ELF-1 (cell line): ENCODE measurements around the gene CYP27C1.
A peak's percentile ranks its signal among the peaks of the same experiment; 100 is the strongest.
"Not testable (repeated sequence)": the region's sequence is repeated elsewhere in the genome, so short reads cannot be mapped to it uniquely, and the experiment has no call there.

Experiments used
- DNase-seq: peaks from one replicate; pipeline ENCODE4 v3.0.0-alpha.2; 2016; ENCODE audit warnings: low read depth, low spot score

The CYP27C1 gene

DNA sequence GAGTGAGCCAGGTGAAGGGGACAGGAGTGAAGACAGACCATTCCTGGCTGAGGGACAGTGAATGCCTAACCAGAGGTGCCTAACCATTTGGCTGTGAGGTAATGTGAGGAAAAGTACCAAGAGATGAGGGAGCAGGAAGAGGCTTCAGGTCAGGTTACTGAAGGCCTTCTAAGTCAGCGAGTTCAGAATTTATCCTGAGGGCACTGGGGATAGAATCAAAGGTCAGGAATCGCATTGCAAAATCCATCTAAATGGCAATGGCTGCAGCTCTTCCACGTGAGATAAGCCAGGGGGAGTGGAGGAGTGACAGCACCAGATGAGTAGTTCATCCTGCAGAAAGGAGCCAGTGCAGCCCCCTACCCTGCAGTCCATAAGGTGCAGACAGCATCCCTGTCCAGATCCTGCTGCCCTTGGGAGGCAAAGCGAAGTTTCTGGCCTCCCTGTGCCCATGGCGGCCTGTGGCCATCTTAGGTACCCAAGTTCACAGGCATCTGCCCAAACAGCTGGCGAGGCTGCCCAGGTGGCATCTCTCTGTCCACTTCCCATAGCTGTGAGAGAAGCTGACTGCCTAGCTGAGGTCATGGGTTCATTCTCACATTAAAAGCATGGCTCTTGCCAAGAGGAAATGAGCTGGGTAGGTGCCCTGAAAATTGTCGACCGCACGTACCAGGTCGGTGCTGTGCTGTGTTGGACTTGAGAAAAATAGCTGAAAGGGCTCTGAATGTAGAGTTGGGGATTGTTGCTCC, 49.5 kb downstream of the CYP27C1 start:
- DNase-seq: peak; percentile 74

DNA sequence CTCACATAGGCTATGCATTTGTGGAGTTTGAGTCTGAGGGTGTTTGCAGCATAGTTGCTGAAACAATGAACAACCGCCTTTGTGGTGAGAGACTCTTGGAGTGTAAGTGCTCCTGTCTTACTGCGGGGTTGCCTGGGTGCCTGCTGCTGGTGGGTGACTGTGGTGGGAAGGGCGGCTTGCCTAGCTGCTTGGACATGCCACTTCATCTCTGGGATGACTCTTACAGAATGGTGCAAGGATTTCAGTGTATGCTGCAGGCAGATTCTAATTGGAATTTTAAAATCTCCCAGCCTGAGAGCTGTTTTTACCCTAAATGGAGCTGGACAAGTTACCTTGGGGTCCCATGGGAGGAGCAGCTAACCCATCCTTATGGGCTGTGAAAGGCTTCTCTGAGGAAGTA, 50.1 kb downstream of the CYP27C1 start:
- DNase-seq: no peak

DNA sequence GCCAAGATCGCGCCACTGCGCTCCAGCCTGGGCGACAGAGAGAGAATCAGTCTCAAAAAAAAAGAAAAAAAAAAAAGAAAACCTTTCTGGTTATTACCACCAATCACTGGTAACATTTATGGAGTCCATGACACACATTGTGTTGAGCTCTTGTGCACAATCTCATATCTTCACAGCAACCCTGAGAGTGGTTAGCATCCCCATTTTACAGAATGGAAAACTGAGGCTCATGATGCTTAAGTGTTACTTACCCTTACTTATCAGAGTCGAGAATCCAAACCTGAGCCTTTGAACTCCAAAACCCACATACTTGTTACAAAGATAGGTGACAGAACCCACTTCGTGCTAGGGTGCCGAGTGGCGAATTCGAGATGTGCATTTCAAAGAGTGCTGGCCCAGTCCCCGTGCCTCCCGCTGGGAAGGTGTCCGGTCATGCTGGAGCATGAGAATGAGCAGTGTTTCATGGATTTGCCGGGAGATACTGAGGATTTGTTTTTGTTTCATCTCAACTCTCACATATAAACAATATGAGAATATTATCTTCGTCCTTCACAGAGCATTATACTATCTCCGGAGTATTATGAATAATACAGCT, 50.9 kb downstream of the CYP27C1 start:
- no peak for DNase-seq

DNA sequence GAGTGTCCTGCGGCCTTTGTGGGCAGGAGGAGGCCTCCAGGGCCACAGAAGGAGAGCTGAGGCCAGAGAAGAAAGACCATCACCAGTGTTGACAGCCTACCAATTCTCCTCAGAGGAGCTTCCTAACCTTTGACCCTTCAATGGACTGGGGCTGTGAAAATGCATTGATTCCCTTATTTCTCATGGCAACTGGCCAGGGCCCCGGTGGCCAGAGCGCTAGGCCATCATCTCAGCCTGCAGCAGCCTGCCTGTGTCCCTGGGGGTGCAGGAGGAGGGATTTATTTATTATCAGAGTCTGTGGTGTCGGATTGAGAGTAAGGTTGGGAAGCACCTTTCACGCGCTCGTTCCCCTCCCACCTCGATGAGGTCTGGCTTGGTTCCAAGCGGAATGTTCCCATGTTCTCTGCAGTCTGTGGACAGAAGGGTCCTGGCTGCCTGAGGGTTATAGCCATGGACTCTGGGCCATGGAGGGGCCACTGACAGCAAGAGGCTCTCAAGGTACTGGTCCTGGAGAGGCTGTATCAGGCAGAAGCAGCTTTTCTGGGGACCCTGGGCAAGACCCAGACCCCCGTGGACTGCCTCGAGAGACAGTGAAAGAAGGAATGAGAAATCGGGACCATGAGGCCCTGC, 53.8 kb downstream of the CYP27C1 start:
- no peak for DNase-seq

DNA sequence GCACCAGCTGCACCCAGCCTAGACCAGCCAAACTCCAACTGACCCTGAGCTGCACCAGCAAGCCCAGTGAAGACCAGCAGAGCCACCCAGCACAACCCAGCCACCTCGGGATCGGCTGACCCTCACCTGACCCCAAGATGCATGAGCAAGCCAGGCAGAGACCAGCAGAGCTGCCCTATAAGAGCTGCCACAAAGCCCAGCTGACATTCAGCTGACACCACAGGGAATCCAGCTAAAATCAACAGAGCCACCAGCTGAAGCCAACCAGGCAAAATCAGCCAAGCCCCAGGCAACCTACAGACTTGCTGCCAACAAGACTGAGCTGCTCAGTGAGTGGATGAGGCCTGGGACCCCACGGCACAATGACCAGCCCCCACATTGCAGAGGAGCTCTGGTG, 54.6 kb downstream of the CYP27C1 start:
- DNase-seq: peak; percentile 77

DNA sequence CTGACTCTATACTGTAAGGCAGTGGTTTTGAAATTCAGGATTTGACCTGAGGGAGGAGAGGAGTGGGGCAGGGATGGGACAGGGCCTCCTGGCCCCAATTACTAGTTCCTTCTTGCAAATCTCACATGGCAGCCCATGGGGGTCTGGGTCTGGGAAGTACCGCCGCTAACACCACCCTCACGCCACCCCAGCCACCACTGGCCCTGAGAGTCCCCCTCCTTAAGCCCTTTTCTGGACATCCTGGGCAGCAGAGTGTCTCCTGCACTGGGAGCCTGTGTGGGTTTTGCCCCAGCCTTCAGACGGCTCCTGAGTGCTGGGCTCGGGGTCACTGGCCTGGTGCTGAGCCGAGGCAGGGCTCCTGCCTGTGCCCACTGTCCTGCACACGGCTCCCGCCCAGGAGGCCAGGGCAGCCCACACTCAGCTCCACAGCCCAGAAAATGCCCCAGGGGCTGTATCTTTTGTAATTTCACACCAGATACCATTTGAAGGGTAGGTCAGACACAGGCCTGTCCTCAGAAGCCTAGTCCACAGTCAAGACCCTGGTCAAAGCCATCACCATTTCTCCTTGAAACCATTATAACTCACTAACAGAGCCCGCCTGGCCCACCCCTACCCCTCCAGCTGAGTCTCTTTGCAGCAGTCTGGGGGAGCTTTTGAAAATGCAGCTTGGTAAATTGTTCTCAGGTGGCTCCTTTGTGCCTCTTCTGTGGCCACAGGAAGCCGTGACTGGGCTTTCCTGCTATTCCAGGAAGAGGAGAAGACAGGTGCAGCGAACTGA, 55.1 kb downstream of the CYP27C1 start:
- DNase-seq: no peak

DNA sequence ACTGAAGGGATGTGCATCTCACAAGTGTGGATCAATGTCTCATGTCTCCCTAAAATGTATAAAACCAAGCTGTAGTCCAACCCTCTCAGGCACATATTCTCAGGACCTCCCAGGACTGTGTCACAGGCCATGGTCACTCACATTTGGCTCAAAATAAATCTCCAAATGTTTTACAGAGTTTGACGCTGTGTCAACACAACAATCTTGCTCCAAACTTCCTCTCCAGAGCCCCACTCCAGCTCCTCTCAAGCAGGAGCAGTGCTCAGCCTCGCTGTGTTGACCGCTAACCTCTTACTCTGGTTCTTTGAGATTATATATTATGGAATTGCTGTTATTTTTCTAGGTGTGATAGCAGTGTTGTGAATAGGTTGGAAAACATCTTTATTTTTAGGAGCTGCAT, 56.2 kb downstream of the CYP27C1 start:
- DNase-seq: no peak

DNA sequence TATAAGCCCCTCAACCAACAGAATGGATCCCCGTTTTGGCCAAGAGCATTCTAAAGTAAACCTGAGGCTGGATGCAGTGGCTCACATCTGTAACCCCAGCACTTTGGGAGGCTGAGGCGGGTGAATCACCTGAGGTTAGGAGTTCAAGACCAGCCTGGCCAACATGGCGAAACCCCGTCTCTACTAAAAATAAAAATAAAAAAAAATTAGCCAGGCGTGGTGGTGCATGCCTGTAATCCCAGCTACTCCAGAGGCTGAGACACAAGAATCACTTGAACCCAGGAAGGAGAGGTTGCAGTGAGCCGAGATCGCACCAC, 57.1 kb downstream of the CYP27C1 start:
- not testable (repeated sequence) for DNase-seq

DNA sequence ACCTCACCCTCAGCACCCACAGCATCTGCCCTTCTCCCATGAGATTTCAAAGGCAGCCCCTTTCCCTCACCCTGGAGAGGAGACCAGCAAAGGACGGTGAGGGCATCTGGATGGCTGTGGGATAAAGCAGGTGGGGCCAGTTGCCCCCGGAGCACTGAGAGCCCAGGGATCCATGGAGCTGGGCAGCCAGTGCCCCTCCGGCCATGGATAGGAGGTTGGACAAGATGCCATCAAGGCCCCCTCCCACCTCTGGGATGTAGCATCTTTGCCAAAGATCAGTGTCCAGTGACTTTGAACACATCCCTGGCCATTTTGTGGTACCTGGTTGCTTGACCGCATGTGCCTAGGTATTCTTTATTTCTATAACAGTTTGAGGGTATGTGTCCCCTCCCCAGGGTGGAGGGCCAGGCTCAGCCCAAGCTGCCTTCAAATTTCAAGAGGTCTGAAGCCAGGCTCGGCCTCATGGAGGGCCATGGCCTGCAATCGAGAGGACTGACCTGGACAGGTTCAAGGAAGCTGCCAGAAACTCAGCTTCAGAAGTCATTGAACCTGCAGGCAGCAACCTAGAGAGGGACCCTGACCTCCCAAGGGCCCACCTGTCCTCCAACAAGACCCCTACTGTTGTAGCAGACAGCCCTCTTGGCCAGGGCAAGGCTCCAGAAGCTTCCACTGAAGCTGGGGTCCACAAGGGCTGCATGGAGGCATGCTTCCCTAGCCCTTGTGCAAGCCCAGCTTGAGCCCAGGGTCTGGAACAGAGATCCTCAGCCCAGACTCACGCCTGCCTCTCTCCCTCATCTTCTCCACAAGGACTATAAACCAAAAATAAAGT, 57.6 kb downstream of the CYP27C1 start:
- DNase-seq: no peak

DNA sequence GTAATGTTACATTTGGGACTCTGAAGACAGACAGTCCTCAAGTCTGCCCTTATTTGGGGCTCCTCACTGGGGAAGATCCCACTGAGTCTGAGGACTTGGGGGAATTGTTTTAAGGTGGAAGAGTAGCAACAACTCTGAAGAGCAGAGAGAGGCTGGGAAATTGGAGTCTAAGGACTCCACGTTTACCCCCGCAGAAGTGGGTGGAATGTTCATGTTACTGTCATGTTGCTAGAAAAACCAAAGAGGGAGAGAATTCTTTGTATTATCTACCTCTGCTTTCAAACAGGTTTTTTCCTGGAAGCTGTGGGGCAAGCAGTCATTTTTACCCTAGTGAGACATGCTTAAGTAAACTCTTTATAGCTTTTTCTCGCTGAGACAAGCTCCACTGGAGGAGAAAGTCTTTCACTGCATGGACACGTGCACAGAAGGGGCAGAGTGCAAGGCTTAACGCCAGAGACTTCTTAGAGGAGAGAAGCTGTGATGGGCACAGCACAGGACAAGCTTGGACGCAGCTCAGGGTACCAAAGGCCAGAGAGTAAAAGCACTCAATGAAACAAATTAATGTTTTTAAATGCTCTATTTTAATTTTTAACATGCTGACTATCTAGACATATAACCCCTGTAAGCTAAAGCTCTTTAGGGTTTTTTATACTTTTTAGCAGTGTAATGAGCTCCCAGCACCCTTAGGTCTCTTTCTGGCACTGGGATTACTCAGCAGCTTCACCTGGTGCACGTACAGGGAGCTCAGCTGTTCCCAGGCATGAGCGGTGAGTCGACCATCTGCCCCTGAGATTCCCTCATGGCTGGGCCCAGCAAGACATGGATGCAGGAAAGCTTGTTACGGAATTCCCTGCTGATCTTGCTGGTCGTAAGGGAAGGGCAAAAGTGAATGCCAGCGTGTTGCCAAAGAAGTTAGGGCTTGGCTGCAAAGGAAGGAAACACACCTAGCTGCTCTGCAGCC, 58.6 kb downstream of the CYP27C1 start:
- DNase-seq: no peak

DNA sequence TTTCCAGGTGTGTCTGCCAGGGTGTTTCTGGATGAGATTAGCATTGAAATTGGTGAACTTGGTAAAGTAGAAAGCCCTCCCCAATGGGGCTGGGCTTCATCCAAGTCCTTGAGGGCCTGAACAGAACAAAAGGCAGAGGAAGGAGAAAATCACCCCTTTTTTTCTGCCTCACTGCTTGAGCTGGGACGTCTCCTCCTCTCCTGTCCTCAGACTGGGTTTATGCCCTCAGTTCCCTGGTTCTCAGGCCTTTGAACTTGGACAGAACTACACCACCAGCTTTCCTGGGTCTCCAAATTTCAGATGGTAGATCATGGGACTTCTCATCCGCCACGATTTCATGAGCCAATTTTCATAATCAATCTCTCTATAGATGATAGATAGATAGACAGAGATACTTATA, 59.4 kb downstream of the CYP27C1 start:
- no peak for DNase-seq

DNA sequence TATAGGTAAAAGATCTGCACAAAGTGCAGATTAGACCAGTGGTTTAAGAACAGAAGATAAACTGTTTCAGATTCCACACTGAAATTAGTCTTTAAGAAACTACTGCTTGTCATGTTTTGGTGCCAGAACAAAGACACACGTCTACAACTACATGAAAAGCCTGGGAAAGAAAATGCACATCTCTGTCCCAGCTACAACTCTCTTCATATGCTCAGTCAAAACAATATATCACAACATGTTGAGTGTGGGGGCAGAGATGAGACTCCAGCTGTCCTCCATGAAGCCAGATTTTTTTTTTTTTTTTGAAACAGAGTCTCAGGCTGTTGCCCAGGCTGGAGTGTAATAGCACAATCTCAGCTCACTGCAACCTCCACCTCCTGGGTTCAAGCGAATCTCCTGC, 60.6 kb downstream of the CYP27C1 start:
- no peak for DNase-seq

DNA sequence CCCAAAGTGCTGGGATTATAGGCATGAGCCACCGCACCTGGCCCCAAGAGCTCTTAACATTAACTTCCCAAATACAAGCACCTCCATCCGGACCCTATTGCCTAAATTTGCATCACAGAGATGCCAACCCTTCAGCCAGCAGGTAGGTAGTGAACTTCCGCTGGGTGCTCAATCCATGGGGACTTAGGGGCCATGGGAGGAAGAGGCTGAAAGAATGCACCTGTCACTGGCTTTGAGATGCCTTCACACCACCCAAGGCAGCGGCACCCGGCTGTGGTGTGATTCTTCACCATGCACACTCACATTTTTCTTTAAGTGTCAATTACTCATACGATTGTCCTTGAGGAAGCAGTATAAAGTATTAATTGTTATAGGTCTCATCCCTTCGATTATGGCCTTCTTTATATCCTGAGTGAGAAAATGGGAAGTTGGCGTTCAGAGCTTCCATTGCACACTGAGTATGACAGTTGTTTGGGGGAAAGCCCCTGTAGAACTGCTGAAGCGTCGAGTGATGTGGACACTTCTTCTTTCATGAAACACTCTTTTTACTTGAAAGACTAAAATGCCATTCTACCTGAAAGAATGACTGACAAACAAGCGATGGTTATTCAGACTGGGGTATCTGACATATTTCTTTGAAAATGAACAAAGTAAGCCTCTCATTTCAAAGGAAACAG, 61.3 kb downstream of the CYP27C1 start:
- no peak for DNase-seq

DNA sequence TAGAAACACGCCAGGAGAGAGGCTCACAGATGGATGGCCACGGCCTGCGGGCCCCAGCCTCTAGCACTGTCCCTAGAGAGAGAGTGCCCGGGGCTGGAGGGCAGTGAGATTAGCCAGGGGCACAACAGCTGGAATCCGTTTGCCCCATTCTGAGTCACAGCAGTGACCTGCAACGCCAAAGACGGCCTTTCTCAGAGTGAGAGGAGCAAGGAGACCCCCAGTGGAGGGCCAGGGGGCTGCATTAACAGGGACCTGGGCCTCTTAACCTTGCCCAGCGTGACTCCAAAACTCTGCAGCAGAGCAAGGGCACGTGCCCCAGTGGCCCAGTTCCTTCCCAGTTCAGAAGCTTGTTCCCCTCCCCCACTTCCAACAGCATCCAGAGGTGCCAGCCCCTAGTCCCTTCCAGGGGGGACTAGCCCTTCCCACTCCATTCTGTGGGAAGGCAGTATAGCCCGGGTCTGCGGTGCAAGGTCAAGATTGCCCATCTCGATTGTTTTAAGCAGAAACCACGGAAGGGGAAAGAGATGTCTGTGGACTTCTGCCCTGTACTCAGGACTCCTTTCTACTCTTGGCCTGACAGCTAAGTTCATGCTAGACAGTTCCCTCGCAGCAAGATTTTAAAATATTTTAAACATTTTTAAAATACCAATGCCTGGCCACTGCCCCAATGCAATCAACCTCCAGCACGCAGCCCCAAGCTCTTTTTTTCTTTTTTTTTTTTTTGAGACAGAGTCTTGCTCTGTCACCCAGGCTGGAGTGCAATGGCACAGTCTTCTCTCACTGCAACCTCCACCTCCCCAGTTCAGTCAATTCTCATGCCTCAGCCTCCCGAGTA, 62.2 kb downstream of the CYP27C1 start:
- peak; percentile 88 for DNase-seq

DNA sequence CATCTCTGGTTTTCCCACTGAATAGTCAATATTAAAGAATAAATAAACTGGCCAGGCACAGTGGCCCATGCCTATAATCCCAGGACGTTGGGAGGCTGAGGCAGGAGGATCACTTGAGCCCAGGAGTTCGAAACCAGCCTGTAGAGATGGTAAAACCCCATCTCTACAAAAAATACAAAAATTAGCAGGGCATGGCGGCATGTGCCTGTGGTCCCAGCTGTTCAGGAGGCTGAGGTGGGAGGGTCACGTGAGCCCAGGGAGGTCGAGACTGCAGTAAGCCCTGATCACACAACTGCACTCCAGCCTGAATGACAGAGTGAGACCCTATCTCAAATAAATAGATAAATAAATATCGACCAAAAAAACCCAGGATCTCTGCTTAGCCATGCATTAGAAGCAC, 63.0 kb downstream of the CYP27C1 start:
- no peak for DNase-seq

DNA sequence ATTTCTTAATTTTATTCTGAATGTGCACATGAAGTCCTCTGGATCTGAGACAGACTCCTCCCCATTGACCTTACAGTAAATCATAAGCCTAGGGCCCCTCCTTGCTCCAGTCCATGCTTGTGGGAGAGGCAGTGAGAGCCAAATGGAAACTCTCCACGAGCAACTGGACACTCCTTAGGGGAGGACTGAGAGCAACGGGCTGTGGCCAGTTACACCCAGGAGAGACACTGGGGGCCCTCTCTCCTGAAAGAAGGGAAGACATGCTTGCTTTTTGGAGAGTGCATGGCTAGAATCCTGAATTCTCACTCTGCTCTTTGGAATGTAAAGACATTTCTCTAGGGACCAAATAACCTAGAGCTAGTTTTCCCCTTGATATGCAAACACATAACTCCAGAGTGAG, 64.2 kb downstream of the CYP27C1 start:
- no peak for DNase-seq

DNA sequence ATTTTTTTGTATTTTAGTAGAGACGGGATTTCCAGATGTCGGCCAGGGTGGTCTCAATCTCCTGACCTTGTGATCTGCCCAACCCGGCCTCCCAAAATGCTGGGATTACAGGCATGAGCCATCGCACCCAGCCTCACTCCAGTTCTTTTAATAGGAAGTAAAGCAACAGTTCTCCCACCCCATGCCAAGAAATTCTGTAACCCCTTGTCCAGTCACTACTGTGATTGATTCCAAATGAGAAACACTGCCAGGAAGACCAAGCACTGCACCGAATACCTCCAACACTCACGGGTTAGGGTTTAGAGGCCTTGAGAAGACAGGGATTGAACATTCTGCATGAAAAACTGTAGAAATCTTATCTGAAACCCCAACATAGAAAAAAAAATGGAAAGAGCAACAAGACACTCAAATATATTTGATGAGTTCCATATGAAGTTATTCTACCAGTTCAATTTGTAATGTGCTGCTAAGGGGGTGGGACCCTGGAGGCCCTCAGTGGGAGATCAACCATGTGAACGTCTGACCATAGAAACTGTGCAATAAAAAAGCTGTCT, 65.0 kb downstream of the CYP27C1 start:
- no peak for DNase-seq

DNA sequence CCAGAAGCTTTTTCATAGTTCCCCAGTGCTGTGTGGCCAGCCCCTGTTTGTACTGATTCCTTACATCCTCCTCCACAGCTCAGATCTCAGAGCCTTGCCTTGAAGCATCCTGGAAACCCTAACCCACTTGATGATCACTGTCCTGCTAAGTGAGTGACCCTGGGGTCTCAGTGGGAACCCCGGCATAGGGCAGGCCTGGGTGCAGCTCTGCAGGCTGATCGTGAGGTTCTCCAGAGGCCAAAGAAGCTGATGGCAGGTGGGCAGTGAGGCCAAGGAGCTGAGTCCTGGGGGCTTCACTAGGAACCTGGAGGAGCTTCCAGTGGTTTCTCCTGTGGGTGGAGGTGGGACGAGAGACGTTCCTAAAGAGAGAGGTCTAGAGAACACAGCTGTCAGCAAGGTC, 65.7 kb downstream of the CYP27C1 start:
- no peak for DNase-seq

DNA sequence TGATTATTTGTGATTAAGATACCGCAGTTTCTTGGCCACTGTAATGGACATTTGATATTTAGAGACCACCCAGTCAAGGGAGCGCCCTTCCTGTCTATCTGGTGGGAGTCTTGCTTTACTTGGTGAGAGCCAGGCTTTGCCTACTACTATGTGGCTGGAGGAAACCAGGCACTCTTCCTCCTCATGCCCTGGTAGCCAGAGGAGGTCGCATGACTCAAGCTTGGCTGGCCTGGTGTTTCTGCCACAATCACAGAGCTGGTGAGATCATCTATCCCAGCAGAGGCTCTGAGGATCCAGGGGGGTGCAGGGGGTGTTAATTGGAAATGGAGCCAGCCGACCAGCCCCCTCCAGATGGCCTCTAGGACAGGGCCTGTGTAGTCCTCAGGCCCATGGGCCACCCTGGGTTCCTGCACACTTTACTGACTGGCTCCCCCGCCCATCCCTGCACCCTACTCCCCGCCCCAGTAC, 66.4 kb downstream of the CYP27C1 start:
- DNase-seq: no peak
